ENCODE measurements around the gene FAM47B.

Gene FAM47B

DNA sequence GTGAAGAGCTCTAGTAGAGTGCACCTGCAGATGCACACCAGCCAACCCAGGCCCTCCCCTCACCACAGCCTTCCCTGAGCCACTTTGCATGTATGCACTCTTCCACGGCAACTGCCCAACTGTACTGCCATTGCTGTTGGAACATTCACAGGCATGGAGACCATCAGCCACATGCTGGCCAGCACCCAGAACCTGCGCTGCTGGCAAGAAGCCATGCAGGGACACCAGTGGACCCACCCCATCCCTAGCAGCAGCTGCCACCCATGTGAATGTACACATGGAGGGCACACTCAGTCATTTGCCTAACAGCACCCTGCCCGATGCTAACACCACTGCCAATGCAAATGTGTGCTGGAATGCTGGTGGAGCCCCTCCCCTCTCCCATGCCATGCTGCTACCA is 35.6 kb downstream of the FAM47B start:
- TF ChIP-seq GATA2 (IDR thresholded peaks at IDR 0.05; ENCODE audit: low read depth, low read length), result no peak
- no peak for TF ChIP-seq GATA3 (IDR thresholded peaks at IDR 0.05; ENCODE audit: low read depth, low read length)

DNA sequence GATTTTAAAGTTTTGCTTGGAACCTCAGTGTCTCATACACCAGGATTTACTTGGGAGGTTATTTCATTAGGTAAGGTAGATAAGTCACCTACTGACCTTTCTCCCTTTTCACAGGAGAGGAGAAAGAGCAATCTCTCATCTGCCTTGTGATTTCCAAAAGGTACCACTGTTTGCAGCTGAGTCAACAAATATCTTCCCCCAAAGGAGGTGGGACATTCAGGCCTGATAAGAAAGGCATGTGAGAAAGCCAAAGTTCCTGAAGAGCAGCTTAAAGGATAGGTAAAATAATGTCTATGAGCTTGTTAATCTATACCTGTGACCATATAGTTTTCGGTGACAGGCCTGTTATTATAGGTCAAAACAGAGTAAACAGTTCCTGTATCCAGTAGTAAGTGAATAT is 45.0 kb downstream of the FAM47B start:
- TF ChIP-seq GATA2 (IDR thresholded peaks at IDR 0.05; ENCODE audit: low read depth, low read length), result no peak
- no peak for TF ChIP-seq GATA3 (IDR thresholded peaks at IDR 0.05; ENCODE audit: low read depth, low read length)

Data from SH-SY5Y (cell line).